HG02642 (cell line): ENCODE results near the gene ZFHX3.

Experiments used
- ATAC-seq: cut with Tn5 transposase; IDR thresholded peaks from one replicate; pipeline ENCODE4 v1.9.1; 2021; ENCODE audit warnings: mild to moderate bottlenecking; ENCODE audit not compliant: unreplicated experiment, poor library complexity

ZFHX3 gene

DNA sequence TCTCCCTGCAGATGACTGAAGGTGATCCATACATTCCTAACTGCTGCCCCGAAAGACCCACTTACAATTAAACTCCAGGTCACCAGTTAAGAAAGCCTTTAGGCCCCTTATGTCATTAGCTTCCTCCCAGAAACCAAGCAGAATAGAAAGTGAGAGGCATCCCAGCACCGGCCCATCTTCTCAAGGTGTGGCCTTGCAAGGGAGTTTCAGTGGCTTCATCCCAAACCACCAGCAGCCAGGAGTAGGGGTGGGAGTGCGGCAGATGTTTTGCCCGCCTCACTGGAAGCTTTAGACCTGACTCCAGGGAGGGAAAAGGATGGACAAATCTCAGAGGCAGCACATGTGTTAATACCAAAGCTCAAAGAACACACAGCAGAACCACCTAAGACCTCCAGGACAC, 5.1 kb downstream of the ZFHX3 start:
- ATAC-seq, result no peak

DNA sequence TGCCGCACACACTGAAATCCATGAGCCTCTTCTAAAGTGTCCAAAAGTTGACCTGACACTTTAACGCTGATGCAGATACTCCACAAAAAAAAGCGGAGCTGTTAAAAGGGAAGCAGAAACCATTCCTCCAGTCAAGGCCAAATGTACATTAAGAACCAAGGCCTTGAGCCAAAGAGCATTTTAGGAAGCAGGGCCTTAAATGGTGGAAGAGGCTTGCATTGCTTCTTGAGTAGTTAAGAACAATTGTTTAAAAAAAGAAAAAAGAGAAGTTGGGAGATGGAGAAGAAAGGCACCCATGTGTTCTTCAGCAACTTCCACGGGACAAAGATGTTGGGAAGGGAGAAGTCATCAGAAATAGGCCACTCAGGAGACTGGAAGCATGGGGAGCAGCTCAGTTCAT, 6.3 kb downstream of the ZFHX3 start:
- no peak for ATAC-seq

DNA sequence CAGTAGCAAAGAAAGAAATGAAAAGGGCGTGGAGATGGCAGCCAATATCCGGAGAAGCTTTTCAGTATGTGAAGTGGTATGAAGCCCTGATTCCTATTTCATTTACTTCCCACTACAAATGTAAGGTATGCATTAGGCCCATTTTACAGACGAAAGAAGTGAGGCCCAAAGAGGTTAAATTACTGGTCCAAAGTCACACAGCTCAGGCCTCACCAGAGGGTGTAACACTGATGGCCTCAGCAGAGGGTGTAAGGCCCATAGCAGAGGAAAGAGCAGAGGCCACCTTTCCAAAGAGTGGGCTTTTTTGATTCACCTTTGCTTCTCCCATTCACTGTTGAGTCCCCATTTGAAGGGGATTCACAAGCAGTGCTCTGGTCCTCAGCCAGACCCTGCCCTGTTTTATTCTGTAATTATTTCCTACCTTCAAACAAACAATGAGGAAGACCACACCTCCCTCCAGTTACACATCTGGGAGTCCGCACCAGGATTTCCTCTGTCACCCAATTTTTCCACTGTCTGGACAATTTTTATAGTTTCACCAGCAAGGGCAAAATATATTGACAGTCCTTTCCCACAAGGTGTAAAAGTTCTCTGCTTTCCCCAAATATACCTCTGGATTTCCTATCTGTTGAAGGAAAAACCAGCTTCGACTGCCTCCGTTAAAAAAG, 7.1 kb downstream of the ZFHX3 start:
- no peak for ATAC-seq

DNA sequence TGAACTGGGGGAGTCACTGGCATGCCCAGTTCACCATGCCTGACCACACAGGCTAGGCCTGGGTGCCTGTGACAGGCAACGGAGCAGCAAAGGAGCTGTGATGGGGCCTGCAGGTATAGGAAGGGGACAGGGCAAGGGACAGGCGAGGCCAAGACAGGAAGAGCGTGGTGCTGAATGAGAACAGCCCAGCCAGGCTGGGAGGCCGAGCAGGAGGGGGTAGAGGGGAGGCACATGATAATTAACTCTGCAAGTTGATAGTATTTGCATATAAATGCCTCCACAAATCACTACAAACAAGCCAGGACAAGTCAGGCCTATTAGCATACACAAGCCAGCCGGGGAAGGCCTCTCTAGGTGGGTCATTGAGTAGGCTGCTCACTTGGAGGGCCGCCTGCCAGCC, 7.8 kb downstream of the ZFHX3 start:
- ATAC-seq, result no peak

DNA sequence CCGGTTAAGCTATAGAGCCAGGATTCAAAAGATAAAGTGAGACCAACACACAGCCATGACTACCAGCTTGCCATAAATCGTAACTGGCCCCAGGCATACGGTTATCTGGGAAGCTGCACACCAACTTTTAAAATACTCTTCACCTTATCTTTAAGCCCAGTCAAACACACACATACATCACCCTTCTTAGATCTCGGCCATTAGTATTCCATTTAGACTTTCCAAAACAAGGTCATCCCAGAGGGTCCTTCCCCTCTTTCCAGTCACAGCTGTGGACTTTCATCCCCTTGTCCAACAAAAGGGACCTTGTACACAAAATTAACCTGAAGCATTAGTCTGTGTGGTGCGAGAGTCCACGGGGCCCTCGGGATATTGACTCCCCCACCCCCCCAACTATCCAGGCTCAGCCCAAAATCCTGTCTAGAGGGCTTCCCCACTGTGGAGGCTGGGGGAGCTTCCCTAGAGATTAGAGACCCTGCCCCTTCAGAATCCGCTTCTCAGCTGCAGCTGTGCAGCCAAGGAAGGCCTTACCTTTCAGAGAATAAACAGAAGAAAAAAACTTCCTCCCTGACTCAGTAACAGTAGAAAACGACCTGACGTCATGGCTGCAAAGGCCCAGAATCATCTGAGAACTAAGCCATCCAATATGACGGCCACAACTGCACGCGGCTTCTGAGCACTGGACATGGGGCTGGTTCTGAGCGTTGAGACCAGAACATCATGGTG, 9.9 kb downstream of the ZFHX3 start:
- no peak for ATAC-seq

DNA sequence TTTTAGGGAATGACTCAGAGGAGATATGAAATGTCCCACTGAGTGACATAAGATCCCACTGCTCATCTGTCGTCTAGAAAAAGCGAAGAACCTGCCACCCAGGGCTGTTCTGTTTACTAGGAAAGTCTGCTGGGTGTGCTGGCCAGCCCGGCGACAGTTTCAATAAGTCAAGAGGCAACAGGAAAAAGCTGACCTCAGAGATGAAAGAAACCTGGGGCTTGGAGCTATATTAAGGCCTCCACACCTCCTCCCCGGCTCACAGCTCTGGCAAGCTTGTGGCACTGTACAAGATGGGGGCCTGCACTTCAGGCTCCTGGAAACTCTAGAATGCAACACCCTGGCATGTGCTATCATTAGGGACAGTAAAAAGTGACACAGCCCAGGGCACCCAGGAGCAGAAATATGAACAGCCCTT, 10.6 kb downstream of the ZFHX3 start:
- no peak for ATAC-seq

DNA sequence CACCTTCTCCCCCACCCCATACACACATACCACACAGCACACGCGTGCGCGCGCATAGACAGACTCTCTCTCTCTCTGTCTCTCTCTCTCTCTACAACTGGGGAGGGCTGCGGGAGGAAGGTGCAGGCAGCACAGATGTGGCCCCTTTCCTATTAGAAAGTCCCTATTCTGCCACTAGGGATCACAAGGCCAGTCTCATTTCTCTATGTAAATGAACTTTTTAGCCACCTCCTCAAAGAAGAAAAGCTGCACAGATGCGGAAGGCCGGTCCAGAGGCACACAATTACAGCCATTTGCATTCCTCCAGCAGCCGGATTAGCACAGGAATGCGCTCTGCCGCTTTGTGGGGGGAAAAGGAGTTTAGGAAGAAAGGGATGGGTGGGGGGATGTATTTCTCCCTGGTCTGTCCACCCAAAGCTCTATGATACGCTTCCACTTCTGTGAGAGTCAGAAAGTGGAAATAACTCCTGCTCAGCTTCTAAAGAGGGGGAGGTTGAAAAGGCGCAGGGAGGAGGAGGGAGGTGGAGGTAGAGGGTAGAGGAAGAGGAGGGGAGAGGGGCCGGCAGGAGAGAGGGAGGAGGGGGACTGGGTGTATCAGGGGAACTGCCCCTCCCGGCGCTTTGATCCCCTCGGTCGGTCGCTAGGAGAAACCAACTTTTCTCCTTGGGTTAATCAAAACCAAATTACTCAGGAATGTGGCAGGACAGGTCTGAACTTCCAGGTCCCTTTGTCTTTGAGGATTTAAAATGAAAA, 11.7 kb downstream of the ZFHX3 start:
- peak; percentile 82 for ATAC-seq

DNA sequence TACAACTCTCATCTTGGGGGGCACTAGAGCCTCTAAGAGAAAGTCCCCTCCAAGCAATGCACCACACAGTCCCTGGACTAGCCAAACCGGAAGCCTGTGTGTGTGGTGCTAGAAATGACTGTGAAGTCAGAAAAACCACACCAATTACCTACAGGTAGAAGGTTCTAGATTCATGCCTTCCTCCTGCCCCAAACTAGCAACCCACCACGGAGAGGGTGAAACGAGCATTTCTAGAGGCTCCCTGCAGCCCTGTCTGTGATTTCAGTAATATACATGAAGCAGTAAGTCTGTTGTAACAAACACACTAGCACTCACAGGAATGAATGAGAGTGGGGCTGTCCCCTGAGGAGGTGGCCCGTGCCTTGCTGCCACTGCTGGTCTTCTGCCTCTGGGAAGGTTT, 13.6 kb downstream of the ZFHX3 start:
- peak; percentile 37 for ATAC-seq

DNA sequence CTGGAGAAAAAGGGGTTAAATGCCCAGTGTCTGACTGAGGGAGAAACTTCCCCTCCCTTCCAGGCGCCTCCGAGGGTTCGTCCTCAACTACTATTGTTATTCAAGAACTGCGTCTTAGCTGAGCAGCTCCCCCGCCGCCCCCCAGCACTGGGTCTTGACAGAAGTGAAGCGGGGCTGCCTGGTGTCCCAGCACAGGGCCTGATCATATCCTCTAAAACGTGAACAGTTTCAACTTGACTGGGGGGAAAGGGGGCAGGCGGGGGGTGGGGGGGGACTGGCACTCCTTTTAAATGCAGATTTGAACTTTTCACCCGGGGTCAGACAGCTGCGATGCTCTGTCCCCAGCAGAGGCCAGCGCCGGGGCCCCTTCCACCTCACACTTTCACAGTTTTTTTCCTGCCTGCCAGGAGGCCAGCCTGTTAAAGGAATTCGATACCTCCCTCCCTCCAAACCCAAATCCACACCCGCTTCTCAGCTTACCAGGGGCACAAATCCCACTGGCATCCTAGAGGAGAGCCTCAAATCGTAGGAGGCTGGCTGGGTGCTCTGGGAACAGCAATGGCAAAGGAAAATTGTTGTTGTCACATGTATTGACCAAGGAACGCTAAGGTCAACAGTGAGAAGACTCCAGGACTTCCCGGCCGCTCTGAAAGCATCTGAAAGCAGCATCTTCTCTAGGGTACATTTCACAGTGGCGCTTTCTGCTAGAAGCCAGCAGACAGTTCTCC, 14.5 kb downstream of the ZFHX3 start:
- ATAC-seq, result no peak

DNA sequence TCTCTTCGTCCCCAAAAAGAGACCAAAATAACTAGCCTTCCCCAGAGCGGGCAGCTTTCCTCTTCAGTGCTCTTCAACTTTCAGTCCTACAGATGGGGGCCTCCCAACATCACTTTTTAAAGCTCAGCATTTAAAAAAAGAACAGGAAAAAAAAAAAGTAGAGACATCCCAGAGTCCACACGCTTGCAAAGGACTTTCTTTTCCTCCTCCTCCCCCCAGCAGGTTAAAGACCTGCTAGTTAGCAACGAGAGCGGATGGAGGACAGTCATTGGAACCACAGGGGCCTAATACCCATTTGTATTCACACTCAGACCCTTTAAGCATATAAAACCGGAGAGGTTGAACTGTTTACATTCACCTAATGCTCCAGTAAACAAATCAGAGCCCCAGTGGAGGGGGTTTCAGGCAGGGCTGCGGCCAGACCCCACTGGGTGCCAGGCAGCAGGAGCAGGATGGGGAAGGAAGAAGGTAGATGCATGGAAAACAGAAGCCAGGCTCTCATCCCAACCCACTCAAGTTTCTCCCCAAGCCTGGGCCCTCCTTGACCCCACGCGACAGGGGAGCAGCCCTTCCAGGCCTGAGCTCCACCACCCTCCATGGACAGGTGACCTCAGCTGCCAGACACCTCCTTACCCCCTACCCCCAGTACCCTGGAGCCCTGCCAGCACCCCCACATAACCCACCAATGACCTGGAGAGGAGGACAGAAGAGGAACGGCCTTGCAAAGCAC, 15.2 kb downstream of the ZFHX3 start:
- no peak for ATAC-seq

DNA sequence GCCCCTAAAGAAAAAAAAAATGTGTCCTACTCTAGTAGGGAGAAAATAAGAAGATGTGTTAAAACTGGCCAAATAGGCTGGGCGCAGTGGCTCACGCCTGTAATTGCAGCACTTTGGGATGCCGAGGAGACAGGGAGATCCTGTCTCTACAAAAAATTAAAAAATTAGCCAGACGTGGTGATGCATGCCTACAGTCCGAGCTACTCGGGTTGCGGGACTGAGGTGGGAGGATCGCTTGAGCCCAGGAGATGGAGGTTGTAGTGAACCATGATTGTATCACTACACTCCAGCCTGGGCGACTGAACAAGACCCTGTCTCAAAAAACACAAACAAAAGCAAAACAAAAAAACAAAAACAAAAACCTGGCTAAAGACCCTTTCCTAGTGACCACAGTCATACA, 15.9 kb downstream of the ZFHX3 start:
- ATAC-seq, result no peak

DNA sequence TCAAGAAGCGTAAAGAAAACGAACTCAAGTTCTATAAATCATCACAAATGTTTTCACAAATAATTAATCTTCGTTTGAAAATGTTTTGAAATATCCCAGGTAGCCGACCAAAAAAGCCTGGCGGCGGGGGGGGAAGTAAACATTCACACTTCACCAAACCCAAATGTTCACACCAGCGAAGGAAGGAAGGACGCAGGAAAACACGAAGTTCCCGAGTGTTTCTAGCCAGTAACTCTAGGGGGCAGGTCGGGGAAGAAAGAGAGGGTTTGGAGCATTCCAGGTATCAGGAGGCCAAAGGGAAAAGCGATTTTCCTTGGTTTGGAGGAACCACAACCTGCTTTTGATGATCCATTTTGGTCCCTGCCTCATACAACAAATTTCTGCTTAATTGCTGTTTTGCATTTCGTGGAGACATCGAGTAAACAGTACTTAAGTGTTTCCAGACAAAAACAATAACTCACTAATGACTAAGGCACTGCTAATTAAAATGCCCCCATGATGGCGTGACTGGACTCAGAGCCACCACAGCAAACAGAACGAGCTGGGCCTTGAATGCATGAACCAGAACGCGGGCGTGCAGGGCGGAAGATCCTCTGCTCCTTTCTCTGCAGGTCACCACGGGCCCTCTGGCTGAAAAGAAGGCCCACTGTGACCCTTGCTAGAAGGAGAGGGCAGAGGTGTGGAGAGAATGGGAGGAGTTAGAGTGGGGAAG, 16.6 kb downstream of the ZFHX3 start:
- no peak for ATAC-seq

DNA sequence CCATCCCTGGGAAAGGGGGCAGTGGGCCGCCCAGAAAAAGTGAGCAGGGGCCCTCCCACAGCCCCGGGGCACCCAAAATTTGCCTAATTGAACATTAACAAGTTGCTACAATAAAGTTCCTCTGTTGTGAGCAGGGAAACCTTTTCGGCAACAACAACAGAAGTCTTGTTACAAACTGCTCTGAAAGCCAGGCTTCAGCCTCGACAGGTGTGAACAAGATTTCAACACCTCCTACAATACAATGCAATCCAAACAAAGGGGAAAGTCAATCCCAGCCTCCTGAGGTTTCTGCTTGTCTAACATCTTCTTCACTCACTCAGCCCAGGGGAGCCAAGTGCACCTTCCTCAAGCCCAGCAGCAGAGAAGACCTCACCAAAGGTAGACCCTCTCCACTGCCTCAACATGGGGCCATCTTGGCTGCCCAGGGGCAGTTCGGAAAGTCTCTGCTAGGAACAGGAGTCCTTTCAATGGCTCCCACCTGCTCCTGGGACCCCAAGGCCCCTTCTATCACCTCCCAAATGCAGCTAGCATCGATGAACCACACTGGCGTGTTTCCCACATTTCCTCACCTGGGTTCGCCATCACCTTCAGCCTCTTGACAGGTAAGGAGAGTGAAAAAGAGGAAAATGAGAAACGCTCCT, 19.1 kb downstream of the ZFHX3 start:
- no peak for ATAC-seq

DNA sequence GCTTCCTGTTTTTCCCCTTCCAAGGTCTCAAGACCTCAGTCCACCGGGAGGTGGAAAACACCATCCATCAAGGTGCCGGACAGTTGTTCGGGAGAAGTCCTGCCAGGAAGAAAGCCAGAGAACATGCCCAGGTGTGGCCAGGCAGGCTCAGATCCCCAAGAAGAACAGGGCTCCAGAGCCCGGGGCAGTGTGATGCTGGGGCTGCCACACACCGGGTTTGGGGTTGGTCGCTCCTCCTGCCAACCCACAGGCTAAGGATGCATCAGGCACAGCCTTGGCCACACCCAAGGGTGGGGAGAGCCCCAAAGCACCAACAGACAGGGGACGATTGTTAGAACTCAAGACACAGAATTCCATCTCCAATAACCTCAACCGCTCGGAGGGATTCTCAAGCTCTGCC, 19.7 kb downstream of the ZFHX3 start:
- ATAC-seq, result no peak

DNA sequence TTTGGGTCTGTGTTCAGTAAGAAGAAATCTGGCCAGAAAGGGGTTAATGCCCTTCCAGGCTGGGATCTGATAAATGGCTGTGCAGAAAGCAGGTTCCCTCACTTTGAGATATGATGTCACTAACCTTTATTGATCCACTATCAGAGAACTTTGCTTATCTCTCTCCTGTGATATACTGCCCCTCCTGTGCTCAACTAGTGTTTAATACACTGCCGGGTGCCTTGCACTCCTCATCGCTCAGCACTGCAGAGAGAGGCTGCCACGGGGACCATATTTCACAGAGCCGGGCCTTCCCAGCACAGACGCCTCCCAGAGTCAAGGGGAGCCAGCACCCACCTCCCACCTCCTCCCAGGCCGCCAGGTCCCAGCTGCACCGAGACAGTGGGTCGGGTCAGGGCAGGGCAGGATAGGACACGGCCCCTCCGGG, 20.2 kb downstream of the ZFHX3 start:
- no peak for ATAC-seq

DNA sequence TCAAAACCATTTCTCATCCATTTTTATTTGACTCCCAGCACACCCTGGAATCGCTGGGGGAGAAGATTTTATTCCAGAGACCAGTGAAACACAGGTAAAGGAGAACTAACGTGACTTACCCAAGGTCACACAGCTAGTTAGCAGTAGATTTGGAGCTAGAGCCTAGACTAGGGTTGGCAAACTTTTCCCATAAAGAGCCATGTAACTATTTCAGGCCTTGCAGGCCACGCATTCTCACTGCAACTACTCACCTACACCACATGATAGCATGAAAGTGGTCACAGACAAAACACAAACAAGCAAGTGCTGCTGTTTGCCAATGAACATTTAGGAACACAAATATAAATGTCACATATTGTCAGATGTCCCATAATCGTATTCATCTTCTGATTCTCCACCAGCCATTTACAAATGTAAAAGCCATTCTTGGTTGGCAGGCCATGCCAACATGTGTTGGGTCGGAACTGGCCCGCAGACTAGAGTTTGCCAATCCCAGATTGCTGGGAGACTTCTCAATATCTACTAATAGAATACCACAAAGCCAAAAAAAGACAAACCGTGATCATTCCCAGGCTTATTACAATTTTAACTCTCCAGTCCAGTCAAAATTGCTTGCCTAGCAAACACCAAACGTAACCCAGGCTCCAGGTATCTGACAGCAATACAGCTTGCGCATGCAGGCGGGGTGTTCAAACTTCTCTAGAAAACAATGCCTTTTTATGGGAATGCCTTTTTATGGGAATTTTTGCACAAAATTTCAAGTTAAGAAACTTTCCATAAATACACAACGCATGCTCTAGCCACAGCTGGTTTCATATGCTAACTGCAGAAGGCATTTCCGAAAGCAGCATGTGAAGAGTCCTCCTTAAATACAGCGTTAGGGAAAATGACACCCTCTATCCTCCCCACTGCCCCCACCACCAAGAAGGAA, 20.9 kb downstream of the ZFHX3 start:
- ATAC-seq, result no peak

DNA sequence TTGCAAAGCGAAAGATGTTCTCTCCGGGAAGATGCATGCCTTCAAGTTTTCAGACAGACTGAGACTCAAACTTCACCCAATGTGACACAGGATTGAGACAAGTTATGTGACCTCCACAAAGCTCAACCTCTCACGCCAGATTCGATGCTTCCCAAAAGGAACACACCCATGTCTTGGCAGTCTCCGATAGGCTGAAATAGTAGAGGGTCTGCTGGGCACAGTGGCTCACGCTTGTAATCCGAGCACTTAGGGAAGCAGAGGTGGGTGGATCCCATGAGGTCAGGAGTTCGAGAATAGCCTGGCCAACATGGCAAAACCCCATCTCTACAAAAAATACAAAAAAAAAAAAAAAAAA, 22.1 kb downstream of the ZFHX3 start:
- no peak for ATAC-seq
